ENCODE data around the gene ZDHHC21.

The ZDHHC21 gene

DNA sequence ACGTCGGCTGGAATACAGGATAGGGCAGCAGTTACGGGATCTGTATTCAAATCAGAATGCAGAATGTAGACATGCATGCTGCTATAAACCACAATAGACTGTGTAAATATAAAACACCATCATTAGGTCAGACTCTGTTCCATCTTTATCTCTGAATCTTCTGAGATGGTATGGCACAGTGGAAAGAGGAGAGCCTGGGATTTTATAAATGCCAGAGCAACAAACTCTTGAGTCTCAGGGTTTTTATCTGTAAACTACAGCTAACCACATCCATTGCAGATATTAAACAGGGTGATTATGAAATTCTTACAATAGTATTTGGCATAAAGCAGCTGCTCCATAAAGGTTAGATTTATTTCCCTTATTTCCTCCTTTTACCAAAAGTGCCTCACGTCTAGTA is 108.7 kb downstream of the ZDHHC21 start:
- no peaks in the 10 kb centered on the region for H3F3A ChIP-seq (ENCODE audit: control insufficient read depth, insufficient read depth)

DNA sequence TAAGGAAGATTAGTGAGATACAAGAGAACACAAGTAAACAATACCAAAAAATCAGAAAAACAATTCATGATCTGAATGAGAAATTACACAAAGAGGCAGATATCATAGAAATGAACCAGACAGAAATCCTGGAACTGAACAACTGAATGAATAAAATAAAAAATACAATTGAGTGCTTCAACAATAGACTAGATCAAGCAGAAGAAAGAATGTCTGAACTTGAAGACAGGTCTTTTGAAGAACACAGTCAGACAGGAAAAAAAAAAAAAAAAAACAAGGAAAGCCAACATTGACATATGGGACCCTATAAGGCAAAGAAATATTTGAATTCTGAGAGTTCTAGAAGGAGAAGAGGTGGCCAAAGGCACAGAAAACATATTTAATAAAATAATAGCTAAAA is 115.2 kb downstream of the ZDHHC21 start:
- Histone ChIP-seq H3K4me3 (ENCODE audit: low read length) (no peak overlapping the region), H3K4me1 (ENCODE audit: control insufficient read depth, low read length) (no peaks in the 10 kb centered on the region), H3K27me3 (ENCODE audit: control insufficient read depth, low read length) (no peaks in the 10 kb centered on the region), H3K36me3 (ENCODE audit: control insufficient read depth, low read length) (no peaks in the 10 kb centered on the region), H4K20me1 (ENCODE audit: control insufficient read depth, insufficient read depth, low read depth, low read length) (no peaks in the 10 kb centered on the region), H3K27ac (ENCODE audit: low read depth, low read length) (no peak overlapping the region), H3K79me2 (ENCODE audit: control insufficient read depth, low read length) (no peaks in the 10 kb centered on the region), H3K9me2 (replicated peaks; ENCODE audit: control insufficient read depth, low read length) (no peaks in the 10 kb centered on the region), H3K9me3 (ENCODE audit: control insufficient read depth, insufficient read depth, low read length) (peaks cover 3% of the 10 kb centered on the region; the same call in 1 of the 2 replicates), H3F3A (ENCODE audit: control insufficient read depth, insufficient read depth) (no peaks in the 10 kb centered on the region), H3K4me2 (ENCODE audit: low read length) (no peak overlapping the region)
- TF ChIP-seq EZH2phosphoT487 (IDR thresholded peaks at IDR 0.05; ENCODE audit: borderline replicate concordance, low read length), result no peak
- TF ChIP-seq, protein P1, sequence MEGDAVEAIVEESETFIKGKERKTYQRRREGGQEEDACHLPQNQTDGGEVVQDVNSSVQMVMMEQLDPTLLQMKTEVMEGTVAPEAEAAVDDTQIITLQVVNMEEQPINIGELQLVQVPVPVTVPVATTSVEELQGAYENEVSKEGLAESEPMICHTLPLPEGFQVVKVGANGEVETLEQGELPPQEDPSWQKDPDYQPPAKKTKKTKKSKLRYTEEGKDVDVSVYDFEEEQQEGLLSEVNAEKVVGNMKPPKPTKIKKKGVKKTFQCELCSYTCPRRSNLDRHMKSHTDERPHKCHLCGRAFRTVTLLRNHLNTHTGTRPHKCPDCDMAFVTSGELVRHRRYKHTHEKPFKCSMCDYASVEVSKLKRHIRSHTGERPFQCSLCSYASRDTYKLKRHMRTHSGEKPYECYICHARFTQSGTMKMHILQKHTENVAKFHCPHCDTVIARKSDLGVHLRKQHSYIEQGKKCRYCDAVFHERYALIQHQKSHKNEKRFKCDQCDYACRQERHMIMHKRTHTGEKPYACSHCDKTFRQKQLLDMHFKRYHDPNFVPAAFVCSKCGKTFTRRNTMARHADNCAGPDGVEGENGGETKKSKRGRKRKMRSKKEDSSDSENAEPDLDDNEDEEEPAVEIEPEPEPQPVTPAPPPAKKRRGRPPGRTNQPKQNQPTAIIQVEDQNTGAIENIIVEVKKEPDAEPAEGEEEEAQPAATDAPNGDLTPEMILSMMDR (IDR thresholded peaks at IDR 0.05; ENCODE audit: low read depth, low read length, poor library complexity, severe bottlenecking), result no peak

More for the DNA sequence above, 108.7 kb downstream of the ZDHHC21 start:
- no peaks in the 10 kb centered on the region for H3K9me2 ChIP-seq (replicated peaks; ENCODE audit: control insufficient read depth, low read length)
- 0 out of 2 replicates have a peak, but pooled peaks cover 3% of the 10 kb centered on the region for H3K27me3 ChIP-seq (ENCODE audit: control insufficient read depth, low read length)
- H3K27ac ChIP-seq (ENCODE audit: low read depth, low read length), result no peak overlapping the region
- no peak for TF ChIP-seq EZH2phosphoT487 (IDR thresholded peaks at IDR 0.05; ENCODE audit: borderline replicate concordance, low read length)
- TF ChIP-seq, protein P1 (IDR thresholded peaks at IDR 0.05; ENCODE audit: low read depth, low read length, poor library complexity, severe bottlenecking), result no peak
- no peak overlapping the region for H3K4me3 ChIP-seq (ENCODE audit: low read length)
- no peaks in the 10 kb centered on the region for H3K9me3 ChIP-seq (ENCODE audit: control insufficient read depth, insufficient read depth, low read length)
- no peaks in the 10 kb centered on the region for H4K20me1 ChIP-seq (ENCODE audit: control insufficient read depth, insufficient read depth, low read depth, low read length)
- no peaks in the 10 kb centered on the region for H3K36me3 ChIP-seq (ENCODE audit: control insufficient read depth, low read length)
- no peak overlapping the region for H3K4me2 ChIP-seq (ENCODE audit: low read length)
- no peaks in the 10 kb centered on the region for H3K79me2 ChIP-seq (ENCODE audit: control insufficient read depth, low read length)
- H3K4me1 ChIP-seq (ENCODE audit: control insufficient read depth, low read length), result no peaks in the 10 kb centered on the region

DNA sequence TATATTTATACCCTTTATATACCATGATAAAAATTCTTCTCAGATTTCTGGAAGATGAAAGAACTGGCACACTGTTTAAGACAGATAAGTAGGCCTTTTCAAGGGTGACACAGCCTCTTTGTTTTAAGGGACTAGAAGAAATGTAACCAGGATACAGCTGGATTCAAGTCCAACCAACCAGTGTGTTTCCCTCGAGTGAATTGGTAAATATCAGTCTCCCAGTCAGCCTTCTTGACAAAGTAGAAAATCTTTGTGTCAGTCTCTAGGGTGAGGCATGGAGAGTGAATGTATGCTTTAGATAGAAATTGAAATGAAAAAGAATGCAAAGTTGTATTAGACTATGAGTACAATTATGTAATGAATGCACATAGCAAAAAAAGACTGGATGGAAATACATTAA is 119.1 kb downstream of the ZDHHC21 start:
- Histone ChIP-seq H3K9me2 (replicated peaks; ENCODE audit: control insufficient read depth, low read length) (no peaks in the 10 kb centered on the region), H3F3A (ENCODE audit: control insufficient read depth, insufficient read depth) (no peaks in the 10 kb centered on the region), H3K79me2 (ENCODE audit: control insufficient read depth, low read length) (no peaks in the 10 kb centered on the region), H3K27me3 (ENCODE audit: control insufficient read depth, low read length) (no peaks in the 10 kb centered on the region), H3K4me3 (ENCODE audit: low read length) (no peak overlapping the region), H4K20me1 (ENCODE audit: control insufficient read depth, insufficient read depth, low read depth, low read length) (no peaks in the 10 kb centered on the region), H3K36me3 (ENCODE audit: control insufficient read depth, low read length) (no peaks in the 10 kb centered on the region), H3K9me3 (ENCODE audit: control insufficient read depth, insufficient read depth, low read length) (peaks cover 3% of the 10 kb centered on the region; the same call in 1 of the 2 replicates), H3K4me1 (ENCODE audit: control insufficient read depth, low read length) (no peaks in the 10 kb centered on the region), H3K27ac (ENCODE audit: low read depth, low read length) (no peak overlapping the region), H3K4me2 (ENCODE audit: low read length) (no peak overlapping the region)
- no peak for TF ChIP-seq EZH2phosphoT487 (IDR thresholded peaks at IDR 0.05; ENCODE audit: borderline replicate concordance, low read length)
- TF ChIP-seq, protein P1 (IDR thresholded peaks at IDR 0.05; ENCODE audit: low read depth, low read length, poor library complexity, severe bottlenecking), result no peak

Data from DOHH2 (cell line).